Stimulated activated naive CD4-positive, alpha-beta T cell (primary cell): ENCODE measurements around the gene THOC5.

Source experiments
- DNase-seq, 6 experiments: peaks; one replicate each; lab custom pipeline; 2025; lab: John Stamatoyannopoulos, UW

The THOC5 gene

GRCh38 chr22:29475550-29475949, 78.0 kb downstream of the THOC5 start:
- DNase-seq: no peak

DNA sequence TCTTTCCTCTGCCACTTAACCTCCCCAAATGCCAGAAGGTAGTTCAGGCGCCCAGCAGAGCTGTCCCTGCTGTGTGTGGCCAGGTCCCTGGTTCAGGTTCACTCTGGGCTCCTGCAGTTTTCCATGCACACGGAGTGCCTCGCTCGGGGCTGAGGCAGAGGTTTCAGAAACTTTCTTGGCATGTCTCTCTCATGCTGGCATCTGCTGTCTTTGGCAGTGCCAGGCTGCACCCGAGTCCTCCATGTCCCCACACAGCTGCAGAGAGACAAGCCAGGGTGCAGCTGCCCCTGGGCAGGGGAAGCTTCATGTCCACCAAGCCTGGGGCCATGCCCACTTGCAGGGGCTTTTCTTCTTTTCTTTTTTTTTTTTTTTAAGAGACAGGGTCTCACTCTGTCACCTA, 80.6 kb downstream of the THOC5 start:
- no peak for DNase-seq

DNA sequence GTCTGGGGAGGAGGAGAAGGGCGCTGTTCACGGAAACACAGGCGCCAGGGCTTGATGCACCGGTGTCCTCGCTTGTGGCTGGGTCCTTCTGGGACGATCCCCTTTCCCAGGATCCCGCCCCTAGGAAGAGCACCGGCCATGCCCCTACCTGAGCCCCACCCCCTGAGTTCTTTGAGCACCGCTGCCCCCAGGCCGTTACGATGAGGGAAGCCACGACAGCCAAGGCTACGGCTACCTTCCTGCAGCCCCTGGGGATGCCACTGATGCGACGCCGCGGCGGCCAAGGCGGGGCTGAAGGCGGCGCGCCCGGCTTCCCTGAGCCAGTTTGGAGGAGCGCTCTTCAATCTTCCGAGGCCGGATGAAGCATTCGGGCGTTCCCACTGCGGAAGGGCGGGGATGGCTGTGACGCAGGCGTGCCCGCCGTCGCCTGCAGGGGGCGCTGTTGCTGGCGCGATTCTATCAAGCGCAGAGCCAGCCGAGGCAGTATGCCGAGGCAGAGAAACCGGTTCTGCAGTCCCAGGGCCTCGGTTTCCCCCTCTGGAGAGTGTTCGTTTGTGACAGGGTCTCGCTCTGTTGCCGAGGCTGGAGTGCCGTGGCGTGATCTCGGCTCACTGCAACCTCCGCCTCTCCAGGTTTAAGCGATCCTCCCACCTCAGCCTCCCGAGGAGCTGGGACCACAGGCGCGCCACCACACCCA, 83.2 kb downstream of the THOC5 start:
- peak; percentile 26 to 77 (median 34) for DNase-seq

- DNase-seq: no peak
Observed at GRCh38 chr22:29469755-29470154, 83.8 kb downstream of the THOC5 start.

- no peak for DNase-seq
Observed at GRCh38 chr22:29464581-29464980, 89.0 kb downstream of the THOC5 start.

DNA sequence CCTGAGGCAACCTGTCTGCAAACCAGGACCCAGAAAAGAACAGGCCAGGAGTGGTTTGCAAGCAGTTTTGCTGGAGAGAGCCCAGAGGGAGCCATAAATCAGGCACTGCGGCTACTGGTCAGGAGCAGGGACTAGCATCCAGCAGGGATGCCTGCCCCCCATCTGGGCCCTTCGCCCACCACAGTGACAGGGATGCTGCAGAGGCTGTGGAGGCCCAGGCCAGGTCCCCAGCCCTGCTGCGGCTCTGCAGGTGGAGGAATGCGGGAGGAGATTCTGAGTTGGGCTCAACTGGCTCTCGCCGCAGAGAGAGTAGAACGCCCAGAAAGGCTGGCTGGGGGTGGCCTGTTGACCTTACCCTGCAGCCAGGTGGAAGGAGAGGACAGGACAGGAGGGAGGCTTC, 89.9 kb downstream of the THOC5 start:
- no peak for DNase-seq

DNA sequence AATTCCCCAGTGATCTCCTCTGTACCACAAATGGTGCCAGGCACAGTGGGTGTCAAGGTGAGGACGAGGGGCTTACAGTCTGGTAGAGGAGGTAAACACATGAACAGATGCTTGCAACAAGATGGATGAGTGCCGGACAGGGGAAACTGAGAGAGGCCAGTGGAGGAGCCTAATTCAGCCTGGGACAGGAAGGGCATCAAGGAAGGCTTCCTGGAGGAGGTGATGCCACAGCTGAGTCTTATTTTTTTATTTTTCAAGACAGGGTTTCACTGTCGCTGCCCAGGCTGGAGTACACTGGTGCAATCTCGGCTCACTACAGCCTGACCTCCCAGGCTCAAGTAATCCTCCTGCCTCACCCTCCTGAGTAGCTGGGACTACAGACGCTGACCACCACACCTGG, 92.3 kb downstream of the THOC5 start:
- DNase-seq: no peak

- no peak for DNase-seq
Observed at GRCh38 chr22:29459773-29460172, 93.8 kb downstream of the THOC5 start.

DNA sequence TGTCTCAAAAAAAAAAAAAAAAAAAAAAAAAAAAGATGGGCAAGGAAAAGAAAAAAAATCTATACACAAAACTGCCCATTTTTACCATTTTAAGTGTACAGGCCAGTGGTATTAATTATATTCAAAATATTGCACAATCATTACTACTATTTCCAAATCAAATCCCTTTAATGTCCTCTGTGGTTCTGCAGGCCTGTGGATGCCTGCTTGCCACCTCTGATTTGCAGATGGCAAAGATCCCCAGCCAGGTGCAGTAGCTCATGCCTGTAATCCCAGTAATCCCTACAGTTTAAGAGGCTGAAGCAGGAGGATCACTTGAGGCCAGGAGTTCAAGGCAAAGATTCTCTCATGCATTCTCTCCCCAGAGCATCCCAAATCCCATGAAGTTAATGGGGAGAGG, 95.0 kb downstream of the THOC5 start:
- DNase-seq: no peak

DNA sequence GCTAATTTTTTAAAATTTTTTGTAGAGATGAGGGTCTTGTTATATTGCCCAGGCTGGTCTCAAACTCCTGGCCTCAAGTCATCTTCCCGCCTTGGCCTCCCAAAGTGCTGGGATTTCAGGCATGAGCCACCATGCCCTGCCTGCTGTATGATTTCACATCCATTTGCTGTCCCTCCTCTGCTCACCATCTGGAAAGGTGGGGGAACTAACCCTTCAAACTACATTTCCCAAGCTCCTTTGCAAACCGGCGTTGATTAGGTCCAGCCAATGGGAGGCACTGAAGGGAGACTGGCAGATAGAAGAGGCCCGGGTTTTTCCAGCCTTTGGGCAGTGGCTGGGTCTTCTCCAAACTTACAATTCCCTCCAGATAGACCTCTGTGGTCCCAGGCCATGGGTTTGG, 95.8 kb downstream of the THOC5 start:
- DNase-seq: peak in 1 of 6 experiments; percentile 2

- no peak for DNase-seq
Observed at GRCh38 chr22:29456211-29456671, 97.3 kb downstream of the THOC5 start.
